NCI-H524 treated with DMSO at 0.1 percent for 48 hours (cell line): ENCODE measurements around the gene MTR.
"Not testable (repeated sequence)": the region's sequence is repeated elsewhere in the genome, so short reads cannot be mapped to it uniquely, and the experiment has no call there.

Source experiments
- DNase-seq: peaks from one replicate; lab custom pipeline; 2025; lab: John Stamatoyannopoulos, UW

MTR gene

GRCh38 chr1:236907205-236907604 is 112.1 kb downstream of the MTR start:
- no peak for DNase-seq

- no peak for DNase-seq
Observed at GRCh38 chr1:236908669-236909068, 113.6 kb downstream of the MTR start.

GRCh38 chr1:236911047-236911446 is 116.0 kb downstream of the MTR start:
- not testable (repeated sequence) for DNase-seq

DNA sequence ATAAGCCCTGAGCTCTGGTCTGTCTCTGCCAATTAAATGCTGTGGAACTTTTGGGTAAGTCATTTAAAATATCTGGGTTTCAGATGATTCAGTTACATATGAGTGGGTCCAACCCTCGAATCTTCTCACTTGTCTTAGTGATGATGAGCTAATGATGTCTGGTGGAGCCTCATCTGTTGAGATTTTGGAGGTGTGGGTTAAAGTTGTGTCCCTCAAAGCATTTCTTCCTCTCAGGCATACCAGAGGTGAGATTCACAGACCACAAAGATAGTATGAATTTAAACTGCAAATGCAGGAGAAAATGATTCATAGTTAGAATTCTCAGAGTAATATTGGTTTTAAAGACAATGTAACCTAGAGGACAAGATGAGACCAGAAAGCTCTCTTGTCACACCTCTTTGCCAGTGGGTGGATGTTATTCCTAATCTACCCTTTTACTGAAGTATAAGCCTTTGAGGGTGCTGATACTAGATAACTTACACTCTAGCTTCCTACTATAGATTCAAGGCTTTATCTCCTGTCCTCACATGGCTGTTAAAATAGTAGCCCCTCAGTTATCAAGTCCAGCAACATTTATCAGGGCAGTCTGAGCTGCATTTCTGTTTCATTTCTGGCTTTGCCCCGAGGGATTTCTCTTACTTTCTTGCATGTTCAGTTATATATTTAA is 118.4 kb downstream of the MTR start:
- no peak for DNase-seq

GRCh38 chr1:236914375-236914774 is 119.3 kb downstream of the MTR start:
- DNase-seq, result no peak

GRCh38 chr1:236916131-236916800 is 121.2 kb downstream of the MTR start:
- DNase-seq, result no peak

GRCh38 chr1:236917448-236917847 is 122.4 kb downstream of the MTR start:
- no peak for DNase-seq

GRCh38 chr1:236920286-236920894 is 125.3 kb downstream of the MTR start:
- DNase-seq, result no peak

DNA sequence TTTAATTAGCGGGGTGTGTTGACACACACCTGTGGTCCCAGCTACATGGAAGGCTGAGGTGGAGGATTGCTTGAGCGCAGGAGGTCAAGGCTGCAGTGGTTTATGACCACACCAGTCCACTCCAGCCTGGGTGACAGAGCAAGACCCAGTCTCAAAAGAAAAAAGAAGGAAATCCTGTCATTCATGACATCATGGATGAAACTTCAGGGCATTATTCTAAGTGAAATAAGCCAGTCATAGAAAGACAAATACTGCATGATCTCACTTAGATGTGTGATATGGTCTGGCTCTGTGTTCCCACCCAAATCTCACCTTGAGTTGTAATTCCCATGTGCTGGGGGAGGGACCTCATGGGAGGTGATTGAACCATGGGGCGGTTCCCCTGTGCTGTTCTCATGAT is 126.5 kb downstream of the MTR start:
- no peak for DNase-seq

- DNase-seq, result no peak
Observed at GRCh38 chr1:236922190-236922589, 127.1 kb downstream of the MTR start.

- DNase-seq, result no peak
Observed at GRCh38 chr1:236925386-236925785, 130.3 kb downstream of the MTR start.

DNA sequence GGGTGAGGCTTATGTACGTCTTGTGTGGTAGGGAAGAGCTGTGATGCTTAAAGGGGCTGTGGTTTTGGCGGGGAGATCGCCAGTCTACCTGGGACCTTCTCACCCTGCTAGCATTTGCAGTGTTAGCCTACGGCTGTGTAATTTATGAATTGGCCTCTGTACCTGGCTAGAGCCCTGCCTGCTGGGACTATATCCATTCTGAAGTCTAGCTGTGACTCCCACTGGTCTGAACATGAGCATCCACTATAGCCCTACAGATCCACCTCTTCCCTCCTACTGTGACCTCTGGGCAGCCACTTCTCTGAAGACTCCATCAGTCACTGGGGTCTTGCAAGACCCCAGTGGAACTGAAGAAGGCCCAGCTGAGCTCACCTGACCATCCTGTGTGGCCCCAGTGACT is 135.4 kb downstream of the MTR start:
- no peak for DNase-seq

DNA sequence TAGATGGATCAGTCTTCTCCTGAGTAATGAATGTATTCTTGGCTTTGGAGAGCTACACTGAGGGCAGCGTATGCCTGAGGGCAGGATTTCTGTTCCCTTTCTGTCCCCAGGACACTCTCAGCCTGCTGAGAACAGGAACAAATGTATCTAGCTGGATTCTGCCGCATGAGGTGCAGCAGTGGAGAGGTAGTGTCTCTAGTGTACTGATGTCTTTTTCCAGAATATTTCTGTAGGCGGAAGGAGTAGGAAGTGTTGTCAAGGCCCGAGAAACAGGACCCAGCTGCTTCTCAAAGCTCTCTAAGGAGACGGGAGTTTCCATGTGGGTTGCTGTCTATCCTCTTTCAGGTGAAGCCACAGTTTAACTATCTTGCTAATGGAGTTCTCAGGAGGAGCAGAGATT is 143.7 kb downstream of the MTR start:
- no peak for DNase-seq

GRCh38 chr1:236942431-236942830 is 147.3 kb downstream of the MTR start:
- DNase-seq, result no peak

- no peak for DNase-seq
Observed at GRCh38 chr1:236944556-236944955, 149.5 kb downstream of the MTR start.

- no peak for DNase-seq
Observed at GRCh38 chr1:236945002-236945401, 149.9 kb downstream of the MTR start.

GRCh38 chr1:236947794-236948193 is 152.7 kb downstream of the MTR start:
- no peak for DNase-seq

DNA sequence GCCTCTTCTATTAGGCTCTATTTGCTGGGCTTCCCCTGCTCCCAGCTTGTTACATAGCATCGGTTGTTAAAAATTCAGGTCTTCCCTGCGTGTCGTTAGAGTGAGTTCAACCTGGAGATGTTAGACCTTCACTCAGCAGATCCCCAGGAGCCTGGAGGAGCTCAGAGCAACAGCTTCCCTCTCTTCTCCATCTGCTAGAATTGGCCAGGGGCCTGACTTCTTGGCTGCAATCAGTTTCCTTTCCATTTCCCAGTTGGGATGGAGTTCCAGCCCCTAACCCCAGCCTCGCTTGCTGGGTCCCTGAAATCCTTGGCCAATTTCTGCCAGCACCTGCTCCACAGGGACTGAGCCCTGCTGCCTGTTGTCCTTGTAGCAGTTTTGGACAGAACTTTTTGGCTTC is 153.3 kb downstream of the MTR start:
- no peak for DNase-seq

- no peak for DNase-seq
Observed at GRCh38 chr1:236948996-236949395, 153.9 kb downstream of the MTR start.

- no peak for DNase-seq
Observed at GRCh38 chr1:236950365-236950764, 155.3 kb downstream of the MTR start.

DNA sequence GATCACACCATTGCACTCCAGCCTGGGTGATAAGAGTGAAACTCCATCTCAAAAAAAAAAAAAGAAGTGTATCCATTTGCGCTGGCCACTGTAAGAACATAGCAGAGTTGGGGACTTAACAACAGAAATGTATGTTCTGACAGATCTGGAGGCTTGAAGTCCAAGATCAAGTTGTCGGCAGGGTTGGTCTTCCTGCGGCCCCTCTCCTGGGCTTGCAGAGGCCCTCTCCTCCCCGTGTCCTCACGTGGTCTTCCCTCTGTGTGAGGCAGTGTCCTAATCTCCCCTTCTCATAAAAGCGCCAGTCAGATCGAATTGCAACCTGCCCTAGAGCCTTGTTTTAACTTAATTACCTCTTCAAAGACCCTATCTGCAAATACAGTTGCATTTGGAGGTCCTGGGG is 156.6 kb downstream of the MTR start:
- no peak for DNase-seq

GRCh38 chr1:236952246-236953003 is 157.3 kb downstream of the MTR start:
- no peak for DNase-seq
